GM06990 (cell line): ENCODE results near the gene TRAPPC3L.

ENCODE experiments used
- DNase-seq: peaks from one replicate; pipeline ENCODE4 v3.0.0-alpha.2; 2011; ENCODE audit not compliant: insufficient read length; ENCODE audit errors: extremely low read depth
- H3K27me3 ChIP-seq: replicated peaks from 2 replicates; pipeline ENCODE4 v1.6.0; 2011; ENCODE audit warnings: low read length; ENCODE audit not compliant: control insufficient read depth, insufficient read depth
- H3K36me3 ChIP-seq: 2 replicates; pipeline ENCODE4 v1.5.1; 2011; ENCODE audit warnings: low read length; ENCODE audit not compliant: control insufficient read depth, insufficient read depth
- H3K4me3 ChIP-seq: replicated peaks from 2 replicates; pipeline ENCODE4 v1.5.1; 2011; ENCODE audit warnings: low read depth, mild to moderate bottlenecking, control low read depth, low read length
- CTCF ChIP-seq: IDR thresholded peaks from 2 replicates; pipeline ENCODE4 v1.5.1; 2011; ENCODE audit warnings: low read length, control low read depth, mild to moderate bottlenecking, inconsistent platforms; ENCODE audit not compliant: insufficient read depth, poor library complexity, severe bottlenecking

TRAPPC3L gene

GRCh38 chr6:116512734-116513133, 32.8 kb downstream of the TRAPPC3L start:
- DNase-seq, result no peak
- H3K36me3 ChIP-seq, result no peaks in the 10 kb centered on the region
- H3K27me3 ChIP-seq, result no peaks in the 10 kb centered on the region
- TF ChIP-seq CTCF, result no peak
- H3K4me3 ChIP-seq, result no peak overlapping the region

- TF ChIP-seq CTCF, result no peak
- Histone ChIP-seq H3K27me3 (no peaks in the 10 kb centered on the region), H3K4me3 (no peak overlapping the region), H3K36me3 (no peaks in the 10 kb centered on the region)
- no peak for DNase-seq
Measured at GRCh38 chr6:116512111-116512559, 33.3 kb downstream of the TRAPPC3L start.

- no peak for TF ChIP-seq CTCF
- H3K36me3 ChIP-seq, result no peaks in the 10 kb centered on the region
- no peak within 1 kb of the TSS for H3K4me3 ChIP-seq
- DNase-seq, result no peak
- H3K27me3 ChIP-seq, result no peaks in the 10 kb centered on the region
Measured at GRCh38 chr6:116511424-116512110, 33.9 kb downstream of the TRAPPC3L start, which contains the start of gene CALHM5. TSS of gene CALHM5 (plus strand) at chr6:116511639. CDS start at chr6:116511697, 58 bp downstream.

- no peaks in the 10 kb centered on the region for H3K36me3 ChIP-seq
- no peak for TF ChIP-seq CTCF
- H3K4me3 ChIP-seq, result no peak overlapping the region
- DNase-seq, result no peak
- H3K27me3 ChIP-seq, result no peaks in the 10 kb centered on the region
Measured at GRCh38 chr6:116508527-116508926, 37.0 kb downstream of the TRAPPC3L start.

- no peak for TF ChIP-seq CTCF
- DNase-seq, result no peak
- no peaks in the 10 kb centered on the region for H3K36me3 ChIP-seq
- no peak overlapping the region for H3K4me3 ChIP-seq
- no peaks in the 10 kb centered on the region for H3K27me3 ChIP-seq
Measured at GRCh38 chr6:116507324-116507723, 38.2 kb downstream of the TRAPPC3L start.
